ENCODE data around the gene ZFYVE9. TPM values are rescaled to one million over a fixed set of nuclear protein-coding genes. Genes with fewer than 3 reads are reported as not detected.

ZFYVE9 gene
- total RNA-seq, 1 donor from 2014 or later = 16.5 TPM

DNA sequence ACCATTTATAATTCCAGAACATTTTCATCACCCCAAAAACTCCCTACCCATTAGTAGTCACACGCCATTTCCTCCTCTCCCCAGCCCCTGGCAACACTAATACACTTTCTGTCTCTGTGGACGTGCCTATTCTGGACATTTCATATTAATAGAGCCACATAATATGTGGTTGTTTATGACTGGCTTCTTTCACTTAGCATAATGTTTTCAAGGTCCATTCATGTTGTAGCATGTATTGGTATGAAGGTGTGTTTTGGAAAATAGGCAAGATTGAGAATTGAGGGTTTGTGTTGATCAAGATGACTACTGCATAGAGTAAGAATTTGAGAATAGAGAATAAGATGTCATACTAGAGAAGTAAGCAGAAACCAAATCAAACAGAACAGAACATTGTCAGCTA, 67.5 kb downstream of the ZFYVE9 start:
- peaks cover 4% of the 10 kb centered on the region for H3K79me2 ChIP-seq (ENCODE audit: insufficient read depth, low read length)
- H3K27me3 ChIP-seq (ENCODE audit: insufficient read depth, low read length) = no peaks in the 10 kb centered on the region
- no peak for FAIRE-seq
- Mint-ChIP-seq H3K4me1 (ENCODE audit: low read depth, unreplicated experiment) (peaks cover 3% of the 10 kb centered on the region), H3K9me3 (ENCODE audit: unreplicated experiment) (no peaks in the 10 kb centered on the region), H3K27me3 (ENCODE audit: low read depth, unreplicated experiment) (no peaks in the 10 kb centered on the region), H3K36me3 (ENCODE audit: low read depth, unreplicated experiment) (no peaks in the 10 kb centered on the region), H3K4me3 (ENCODE audit: unreplicated experiment) (no peak overlapping the region), H3K27ac (ENCODE audit: unreplicated experiment) (no peak overlapping the region)
- TF ChIP-seq, protein P1, sequence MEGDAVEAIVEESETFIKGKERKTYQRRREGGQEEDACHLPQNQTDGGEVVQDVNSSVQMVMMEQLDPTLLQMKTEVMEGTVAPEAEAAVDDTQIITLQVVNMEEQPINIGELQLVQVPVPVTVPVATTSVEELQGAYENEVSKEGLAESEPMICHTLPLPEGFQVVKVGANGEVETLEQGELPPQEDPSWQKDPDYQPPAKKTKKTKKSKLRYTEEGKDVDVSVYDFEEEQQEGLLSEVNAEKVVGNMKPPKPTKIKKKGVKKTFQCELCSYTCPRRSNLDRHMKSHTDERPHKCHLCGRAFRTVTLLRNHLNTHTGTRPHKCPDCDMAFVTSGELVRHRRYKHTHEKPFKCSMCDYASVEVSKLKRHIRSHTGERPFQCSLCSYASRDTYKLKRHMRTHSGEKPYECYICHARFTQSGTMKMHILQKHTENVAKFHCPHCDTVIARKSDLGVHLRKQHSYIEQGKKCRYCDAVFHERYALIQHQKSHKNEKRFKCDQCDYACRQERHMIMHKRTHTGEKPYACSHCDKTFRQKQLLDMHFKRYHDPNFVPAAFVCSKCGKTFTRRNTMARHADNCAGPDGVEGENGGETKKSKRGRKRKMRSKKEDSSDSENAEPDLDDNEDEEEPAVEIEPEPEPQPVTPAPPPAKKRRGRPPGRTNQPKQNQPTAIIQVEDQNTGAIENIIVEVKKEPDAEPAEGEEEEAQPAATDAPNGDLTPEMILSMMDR (IDR thresholded peaks at IDR 0.05; ENCODE audit: insufficient read depth, low read depth, low read length) = no peak
- TF ChIP-seq EZH2 (IDR thresholded peaks at IDR 0.05; ENCODE audit: insufficient read depth, low read length) = no peak
- H3K4me3 ChIP-seq (ENCODE audit: insufficient read depth, low read depth, low read length) = no peak overlapping the region
- no peak overlapping the region for H3K9ac ChIP-seq (ENCODE audit: low read length)
- H3K27ac ChIP-seq (ENCODE audit: low read depth, low read length) = no peak overlapping the region
- no peak for DNase-seq (ENCODE audit: low read depth)
- H3K9me3 ChIP-seq (ENCODE audit: insufficient read depth, low read depth, low read length) = no peaks in the 10 kb centered on the region
- H3K36me3 ChIP-seq (ENCODE audit: insufficient read depth, low read length) = no peaks in the 10 kb centered on the region
- peaks cover 4% of the 10 kb centered on the region for H4K20me1 ChIP-seq (ENCODE audit: insufficient read depth, low read length)
- H3K4me1 ChIP-seq (ENCODE audit: insufficient read depth, low read length) = no peaks in the 10 kb centered on the region
- H3K4me2 ChIP-seq (ENCODE audit: low read length) = no peak overlapping the region
- H2AFZ ChIP-seq (ENCODE audit: low read depth, low read length) = no peak overlapping the region

DNA sequence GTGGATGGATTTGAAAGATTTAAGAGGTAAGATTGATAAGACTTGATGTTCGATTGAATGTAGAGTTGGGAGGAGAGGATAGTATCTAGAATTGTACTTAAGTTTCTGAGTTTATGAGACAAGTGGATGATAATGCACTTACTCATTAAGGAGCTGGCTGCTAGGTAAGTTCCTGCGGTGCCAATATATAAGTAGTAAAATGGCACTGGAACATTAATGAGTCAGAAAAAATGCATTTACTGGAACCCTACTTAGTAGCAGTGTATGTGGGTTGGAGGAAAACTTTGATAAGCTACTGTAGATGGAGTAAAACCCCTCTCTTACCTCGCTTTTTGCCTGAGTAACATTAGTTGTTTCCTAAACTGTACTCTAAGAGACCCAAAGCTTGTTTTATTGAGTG, 68.2 kb downstream of the ZFYVE9 start:
- Histone ChIP-seq H3K36me3 (ENCODE audit: insufficient read depth, low read length) (no peaks in the 10 kb centered on the region), H3K27ac (ENCODE audit: low read depth, low read length) (no peak overlapping the region), H2AFZ (ENCODE audit: low read depth, low read length) (no peak overlapping the region), H3K9me3 (ENCODE audit: insufficient read depth, low read depth, low read length) (no peaks in the 10 kb centered on the region), H3K27me3 (ENCODE audit: insufficient read depth, low read length) (no peaks in the 10 kb centered on the region), H3K9ac (ENCODE audit: low read length) (no peak overlapping the region), H3K4me3 (ENCODE audit: insufficient read depth, low read depth, low read length) (no peak overlapping the region), H3K79me2 (ENCODE audit: insufficient read depth, low read length) (peaks cover 4% of the 10 kb centered on the region), H3K4me1 (ENCODE audit: insufficient read depth, low read length) (no peaks in the 10 kb centered on the region), H3K4me2 (ENCODE audit: low read length) (no peak overlapping the region), H4K20me1 (ENCODE audit: insufficient read depth, low read length) (peaks cover 4% of the 10 kb centered on the region)
- Mint-ChIP-seq H3K36me3 (ENCODE audit: low read depth, unreplicated experiment) (no peaks in the 10 kb centered on the region), H3K4me3 (ENCODE audit: unreplicated experiment) (no peak overlapping the region), H3K4me1 (ENCODE audit: low read depth, unreplicated experiment) (peaks cover 3% of the 10 kb centered on the region), H3K27me3 (ENCODE audit: low read depth, unreplicated experiment) (no peaks in the 10 kb centered on the region), H3K27ac (ENCODE audit: unreplicated experiment) (no peak overlapping the region), H3K9me3 (ENCODE audit: unreplicated experiment) (no peaks in the 10 kb centered on the region)
- no peak for FAIRE-seq
- no peak for TF ChIP-seq EZH2 (IDR thresholded peaks at IDR 0.05; ENCODE audit: insufficient read depth, low read length)
- TF ChIP-seq, protein P1 (IDR thresholded peaks at IDR 0.05; ENCODE audit: insufficient read depth, low read depth, low read length) = no peak
- DNase-seq (ENCODE audit: low read depth) = peak; percentile 26

DNA sequence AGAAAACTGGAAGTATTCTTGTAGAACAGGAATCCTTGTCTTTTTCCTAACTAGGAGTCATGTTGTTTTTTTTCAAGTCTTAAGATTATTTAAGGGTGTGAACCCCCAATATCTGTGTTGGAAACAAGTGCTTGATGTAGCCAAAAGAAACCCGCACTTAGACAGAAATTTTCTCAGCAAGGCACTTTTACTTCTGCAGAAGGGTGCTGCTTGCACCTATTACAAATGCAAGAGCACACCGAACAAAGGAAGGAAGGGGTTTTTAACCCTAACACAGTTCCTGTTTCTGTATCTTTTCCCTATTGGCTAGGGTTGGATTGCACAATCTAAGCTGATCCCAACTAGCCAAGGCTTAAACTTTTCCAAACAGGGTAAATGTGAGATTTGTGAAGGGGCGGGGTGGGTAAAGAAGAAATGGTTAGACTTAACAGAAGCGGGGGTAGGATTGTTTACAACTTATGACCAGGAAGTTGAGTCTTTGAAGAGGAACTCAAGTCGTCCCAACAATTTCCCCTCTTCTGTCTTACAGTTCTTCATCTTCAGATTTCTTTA, 75.1 kb downstream of the ZFYVE9 start:
- Histone ChIP-seq H3K4me2 (ENCODE audit: low read length) (no peak overlapping the region), H3K36me3 (ENCODE audit: insufficient read depth, low read length) (peaks cover 4% of the 10 kb centered on the region), H3K27ac (ENCODE audit: low read depth, low read length) (no peak overlapping the region), H4K20me1 (ENCODE audit: insufficient read depth, low read length) (no peaks in the 10 kb centered on the region), H3K79me2 (ENCODE audit: insufficient read depth, low read length) (no peaks in the 10 kb centered on the region), H3K9ac (ENCODE audit: low read length) (no peak overlapping the region), H3K27me3 (ENCODE audit: insufficient read depth, low read length) (no peaks in the 10 kb centered on the region), H3K4me3 (ENCODE audit: insufficient read depth, low read depth, low read length) (no peak overlapping the region), H2AFZ (ENCODE audit: low read depth, low read length) (no peak overlapping the region), H3K4me1 (ENCODE audit: insufficient read depth, low read length) (no peaks in the 10 kb centered on the region), H3K9me3 (ENCODE audit: insufficient read depth, low read depth, low read length) (peaks cover 9% of the 10 kb centered on the region)
- Mint-ChIP-seq H3K9me3 (ENCODE audit: unreplicated experiment) (peaks cover 20% of the 10 kb centered on the region), H3K4me3 (ENCODE audit: unreplicated experiment) (no peak overlapping the region), H3K27ac (ENCODE audit: unreplicated experiment) (no peak overlapping the region), H3K27me3 (ENCODE audit: low read depth, unreplicated experiment) (no peaks in the 10 kb centered on the region), H3K4me1 (ENCODE audit: low read depth, unreplicated experiment) (no peaks in the 10 kb centered on the region), H3K36me3 (ENCODE audit: low read depth, unreplicated experiment) (peaks cover 22% of the 10 kb centered on the region)
- TF ChIP-seq EZH2 (IDR thresholded peaks at IDR 0.05; ENCODE audit: insufficient read depth, low read length) = no peak
- TF ChIP-seq, protein P1 (IDR thresholded peaks at IDR 0.05; ENCODE audit: insufficient read depth, low read depth, low read length) = no peak
- DNase-seq (ENCODE audit: low read depth) = no peak
- FAIRE-seq = no peak

Data from astrocyte (in vitro differentiated cells and primary cell).